HG02938 (cell line): ENCODE data around the gene STK4.

Source experiments
- ATAC-seq: cut with Tn5 transposase; IDR thresholded peaks from one replicate; pipeline ENCODE4 v1.9.1; 2021; ENCODE audit warnings: mild to moderate bottlenecking, moderate library complexity; ENCODE audit not compliant: unreplicated experiment

Gene STK4

GRCh38 chr20:44966030-44966961, at the start of gene STK4:
Gene STK4, plus strand, starts transcription at chr20:44966512. Its CDS starts 57 bp downstream, at chr20:44966569.
- ATAC-seq = peak; percentile 61

GRCh38 chr20:44916586-44916985, 49.7 kb upstream of the STK4 start:
- no peak for ATAC-seq

- ATAC-seq = no peak
These were observed 48.9 kb upstream of the STK4 start for GRCh38 chr20:44917399-44917798.

GRCh38 chr20:44918342-44918741, 48.0 kb upstream of the STK4 start:
- no peak for ATAC-seq

GRCh38 chr20:44918761-44919160, 47.6 kb upstream of the STK4 start:
- ATAC-seq = no peak

GRCh38 chr20:44921447-44921846, 44.9 kb upstream of the STK4 start:
- ATAC-seq = no peak

GRCh38 chr20:44924541-44924940, 41.8 kb upstream of the STK4 start:
- ATAC-seq = no peak

GRCh38 chr20:44928595-44928994, 37.7 kb upstream of the STK4 start:
- ATAC-seq = no peak

GRCh38 chr20:44930517-44931168, 35.7 kb upstream of the STK4 start:
- no peak for ATAC-seq

GRCh38 chr20:44931911-44932310, 34.4 kb upstream of the STK4 start:
- no peak for ATAC-seq

GRCh38 chr20:44932916-44933315, 33.4 kb upstream of the STK4 start:
- no peak for ATAC-seq

- no peak for ATAC-seq
These were observed 29.8 kb upstream of the STK4 start for GRCh38 chr20:44936510-44936909.

- ATAC-seq = no peak
These were observed 27.7 kb upstream of the STK4 start for GRCh38 chr20:44938637-44939036.

GRCh38 chr20:44941120-44941691, 25.1 kb upstream of the STK4 start:
- no peak for ATAC-seq

GRCh38 chr20:44942264-44942973, 23.9 kb upstream of the STK4 start:
- ATAC-seq = no peak

GRCh38 chr20:44943828-44944227, 22.5 kb upstream of the STK4 start:
- ATAC-seq = no peak

- ATAC-seq = no peak
These were observed 21.1 kb upstream of the STK4 start for GRCh38 chr20:44945261-44945660.

GRCh38 chr20:44946271-44946852, 19.9 kb upstream of the STK4 start:
- no peak for ATAC-seq

GRCh38 chr20:44948107-44948506, 18.2 kb upstream of the STK4 start:
- ATAC-seq = no peak

- ATAC-seq = no peak
These were observed 17.8 kb upstream of the STK4 start for GRCh38 chr20:44948513-44948912.

- no peak for ATAC-seq
These were observed 15.9 kb upstream of the STK4 start for GRCh38 chr20:44950368-44950767.
